Fibroblast of peridontal ligament (primary cell): Measurements from ENCODE around the gene TMEFF2.
A peak's percentile ranks its signal among the peaks of the same experiment; 100 is the strongest.

Experiments
- DNase-seq: peaks from one replicate; pipeline ENCODE4 v3.0.0-alpha.2; 2010; ENCODE audit errors: extremely low read depth

TMEFF2 gene

DNA sequence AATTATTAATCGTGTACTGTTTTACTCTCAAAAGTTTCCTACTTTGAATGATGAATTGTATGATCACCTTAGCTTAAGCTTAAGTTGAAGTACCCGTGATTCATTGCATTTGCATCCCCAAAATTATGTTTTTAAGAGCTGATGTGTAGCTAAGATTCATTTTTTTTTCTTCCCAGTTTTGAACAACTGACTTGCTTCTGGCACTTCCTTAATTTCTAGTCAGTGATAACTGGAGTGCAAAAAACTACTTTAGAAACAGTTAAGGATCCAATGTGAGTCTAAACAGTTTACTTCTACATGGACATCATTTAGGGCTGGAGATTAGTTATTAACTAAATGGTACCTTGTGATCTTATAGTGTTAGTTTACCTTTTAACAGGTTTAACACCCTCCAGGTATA, 223.9 kb downstream of the TMEFF2 start:
- no peak for DNase-seq

DNA sequence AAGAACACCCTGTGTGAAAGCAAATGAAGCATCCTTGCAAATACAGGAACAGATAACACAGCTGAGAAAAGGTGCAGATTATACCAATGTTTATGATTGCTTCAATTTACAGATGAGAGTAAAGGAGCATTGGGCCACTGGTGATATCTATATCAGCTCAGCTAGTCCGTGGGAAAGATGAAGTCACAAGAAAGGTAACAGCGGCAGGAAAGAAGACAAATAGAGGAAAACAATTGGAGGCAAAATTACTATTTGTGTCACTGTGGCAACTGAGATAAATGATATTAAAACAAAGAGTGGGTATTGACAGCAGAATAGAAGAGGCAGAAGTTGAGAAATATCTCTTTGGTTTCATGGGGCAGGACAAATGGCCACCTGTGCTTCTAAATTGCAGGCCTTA, 226.6 kb downstream of the TMEFF2 start:
- no peak for DNase-seq

DNA sequence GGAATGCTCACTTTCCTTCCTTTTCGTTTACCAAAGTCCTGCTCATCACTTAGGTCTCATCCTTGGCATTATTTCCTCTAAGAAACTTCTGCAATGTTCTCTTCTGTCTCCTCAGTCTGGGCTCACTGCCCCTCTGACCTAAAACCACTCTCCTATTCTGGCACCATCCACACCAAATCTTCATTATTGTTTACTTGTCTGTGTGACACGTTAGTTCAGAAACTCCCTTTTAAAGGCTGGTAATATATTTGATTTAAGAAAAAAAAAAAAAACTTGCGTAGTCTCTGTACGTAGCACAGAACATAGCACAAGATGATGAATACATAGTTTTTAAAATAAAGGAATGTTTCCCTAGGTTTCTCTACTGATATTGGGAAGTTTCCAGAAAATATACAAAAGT, 229.0 kb downstream of the TMEFF2 start:
- no peak for DNase-seq

DNA sequence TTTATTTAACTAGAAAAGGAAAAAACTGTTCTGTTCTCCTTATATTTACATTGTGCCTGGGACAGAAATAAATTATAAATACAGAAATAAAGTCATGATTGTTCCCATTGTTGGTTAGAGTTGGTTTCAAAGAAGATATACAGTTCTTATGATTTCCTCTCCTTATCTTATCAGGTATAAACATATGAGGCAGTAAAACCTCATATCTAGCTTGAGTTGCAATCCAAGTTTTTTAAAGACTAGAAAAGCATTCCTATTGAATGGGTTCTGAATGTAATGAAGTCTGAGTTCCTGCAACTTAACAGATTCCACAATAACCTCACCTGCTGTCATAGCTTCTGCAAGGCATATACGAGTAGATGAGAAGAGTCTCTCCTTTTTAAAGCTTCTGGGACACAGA, 233.2 kb downstream of the TMEFF2 start:
- no peak for DNase-seq

DNA sequence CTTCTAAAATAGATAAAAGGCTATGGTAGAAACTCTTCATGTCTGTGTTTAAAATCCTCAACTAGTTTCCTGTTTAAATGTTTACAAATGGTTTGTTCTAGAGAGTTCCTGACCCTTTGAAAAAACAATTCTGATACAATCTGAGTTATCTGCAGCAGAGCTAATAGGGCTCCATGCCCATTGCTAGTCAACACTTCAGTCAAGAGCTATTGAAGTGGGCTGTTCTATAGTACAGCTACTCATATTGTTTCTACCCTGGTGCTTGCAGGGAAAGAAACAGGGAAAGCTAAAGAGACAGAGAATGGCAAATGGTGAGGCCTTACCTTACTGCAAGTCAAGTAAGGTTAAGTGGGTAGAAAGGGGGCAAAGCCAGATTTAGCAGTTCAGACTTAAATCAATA, 235.5 kb downstream of the TMEFF2 start:
- no peak for DNase-seq

DNA sequence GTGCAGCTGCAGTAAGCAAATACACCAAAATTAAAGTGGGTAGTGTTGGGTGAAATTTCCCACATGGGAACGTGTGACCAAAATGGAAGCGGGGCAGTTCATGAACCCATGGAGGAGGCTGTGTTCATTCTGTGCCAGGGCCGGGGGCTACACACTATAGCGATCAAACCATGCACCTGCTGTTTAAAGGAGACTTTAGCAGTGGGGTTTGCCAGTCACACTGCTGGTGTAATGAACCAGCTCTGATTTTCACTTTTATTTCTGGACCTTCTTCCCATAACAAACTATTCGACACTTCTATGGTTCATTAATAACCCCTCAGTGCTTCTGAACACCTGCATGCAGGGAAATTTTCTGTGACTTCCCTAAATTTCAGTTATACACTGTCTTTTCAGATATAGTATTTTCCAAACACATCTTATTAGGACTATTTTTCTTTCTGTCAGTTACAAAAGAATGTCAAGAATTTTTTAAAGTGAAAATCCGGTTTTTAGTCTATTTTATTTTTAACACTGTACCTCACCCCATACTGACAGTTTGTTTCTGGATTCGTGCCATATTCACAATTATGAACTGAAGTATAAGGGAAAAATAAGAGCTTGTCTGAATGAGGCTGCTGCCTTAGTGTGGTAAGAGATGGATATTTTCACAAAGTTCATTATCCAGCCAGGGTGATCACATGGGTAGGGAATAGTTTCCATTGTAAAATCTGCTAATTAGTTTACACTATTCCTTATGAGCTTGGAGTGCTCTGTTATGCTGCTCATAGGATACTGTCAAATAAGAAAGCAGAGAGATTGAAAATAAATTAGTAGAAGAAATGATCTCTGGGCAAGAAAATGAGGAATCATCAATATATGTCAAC, 236.5 kb downstream of the TMEFF2 start:
- no peak for DNase-seq

DNA sequence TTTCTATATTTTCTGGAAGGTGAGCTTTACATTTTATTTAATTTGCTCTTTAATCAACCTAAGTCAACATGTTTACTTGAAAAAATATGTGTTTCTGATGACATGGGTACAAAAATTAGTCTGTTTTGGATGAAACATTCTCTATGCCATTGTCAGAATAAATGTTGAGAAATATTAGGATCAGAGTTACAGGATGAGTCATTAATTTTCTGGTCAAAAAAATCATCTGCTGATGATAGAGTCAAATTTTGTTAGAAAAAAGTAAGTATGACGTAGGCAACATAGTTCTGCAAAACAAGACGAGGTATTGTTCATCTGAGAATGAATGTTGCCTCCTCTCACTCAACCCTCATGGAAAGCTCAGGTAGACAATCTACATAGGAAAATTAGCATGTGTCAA, 240.3 kb downstream of the TMEFF2 start:
- no peak for DNase-seq

DNA sequence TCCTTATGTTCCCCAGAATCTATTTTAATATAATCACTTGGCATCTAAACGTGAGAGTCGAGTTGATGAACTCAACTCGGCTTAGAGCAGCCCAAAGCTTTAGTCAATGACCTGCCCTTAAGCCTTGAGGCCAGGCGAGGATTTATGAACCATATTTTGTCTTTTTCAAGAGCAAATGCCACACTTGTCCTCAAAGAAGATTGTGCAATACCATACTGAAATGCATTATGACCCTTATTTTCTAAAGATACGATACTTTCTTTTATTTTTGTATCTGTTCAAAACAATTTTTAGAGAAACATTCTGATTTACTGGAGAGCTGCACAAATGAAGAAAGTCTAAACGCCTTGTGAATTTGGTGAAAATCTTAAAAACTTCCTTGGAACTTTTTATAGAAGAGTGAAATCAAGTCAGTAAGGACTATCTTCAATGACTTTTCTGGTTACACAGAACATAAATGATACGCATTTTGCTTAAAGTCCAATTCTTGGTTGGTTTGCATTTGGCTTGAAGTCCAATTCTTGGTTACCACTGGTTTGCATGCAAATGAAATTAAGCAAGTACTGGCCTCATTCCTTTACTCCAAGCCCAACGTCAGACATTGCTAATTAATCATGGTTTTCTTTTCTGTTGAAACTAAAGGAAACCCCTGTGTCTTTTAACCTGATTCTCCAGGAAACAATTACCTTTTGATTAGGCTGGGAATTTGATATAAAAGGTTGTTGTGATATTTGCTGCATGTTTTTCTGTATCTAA, 242.0 kb downstream of the TMEFF2 start:
- DNase-seq = no peak

DNA sequence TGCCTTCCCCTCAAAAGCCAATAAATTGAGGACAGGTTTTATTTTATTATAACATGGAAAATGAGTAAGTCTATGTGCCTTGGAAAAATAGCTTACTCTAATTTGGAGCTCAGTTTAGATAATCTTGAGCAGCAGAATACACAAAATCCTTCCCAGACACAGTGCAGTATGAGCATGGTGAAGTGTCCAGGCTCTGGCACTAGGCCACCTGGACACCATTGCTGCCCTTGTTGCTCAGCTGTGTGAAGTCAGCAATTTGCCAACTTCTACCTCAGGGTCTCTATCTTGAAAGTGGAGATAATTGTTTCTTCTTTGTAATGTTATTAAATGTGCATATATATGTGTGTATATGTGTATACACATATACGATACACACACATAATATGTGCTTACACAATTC, 242.9 kb downstream of the TMEFF2 start:
- no peak for DNase-seq

DNA sequence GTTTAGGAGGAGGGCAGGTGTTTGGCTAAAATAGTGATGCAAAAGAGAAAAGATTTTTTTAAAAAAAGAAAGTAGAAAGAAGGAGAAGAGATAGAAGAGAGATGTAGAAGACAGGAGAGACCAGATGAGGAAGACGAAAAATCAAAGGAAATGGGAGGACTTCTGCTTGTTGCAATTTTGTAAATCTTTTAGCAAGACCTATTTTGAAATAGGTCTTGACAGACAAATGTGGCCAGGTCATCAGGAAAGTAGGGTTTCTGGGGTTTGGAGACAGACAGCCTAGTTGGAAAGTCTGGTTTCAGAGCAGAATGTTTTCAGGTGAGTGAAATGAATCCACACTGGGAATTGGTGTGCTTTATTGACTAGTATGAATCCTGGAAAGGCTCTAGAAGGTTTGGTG, 243.4 kb downstream of the TMEFF2 start:
- DNase-seq = no peak

DNA sequence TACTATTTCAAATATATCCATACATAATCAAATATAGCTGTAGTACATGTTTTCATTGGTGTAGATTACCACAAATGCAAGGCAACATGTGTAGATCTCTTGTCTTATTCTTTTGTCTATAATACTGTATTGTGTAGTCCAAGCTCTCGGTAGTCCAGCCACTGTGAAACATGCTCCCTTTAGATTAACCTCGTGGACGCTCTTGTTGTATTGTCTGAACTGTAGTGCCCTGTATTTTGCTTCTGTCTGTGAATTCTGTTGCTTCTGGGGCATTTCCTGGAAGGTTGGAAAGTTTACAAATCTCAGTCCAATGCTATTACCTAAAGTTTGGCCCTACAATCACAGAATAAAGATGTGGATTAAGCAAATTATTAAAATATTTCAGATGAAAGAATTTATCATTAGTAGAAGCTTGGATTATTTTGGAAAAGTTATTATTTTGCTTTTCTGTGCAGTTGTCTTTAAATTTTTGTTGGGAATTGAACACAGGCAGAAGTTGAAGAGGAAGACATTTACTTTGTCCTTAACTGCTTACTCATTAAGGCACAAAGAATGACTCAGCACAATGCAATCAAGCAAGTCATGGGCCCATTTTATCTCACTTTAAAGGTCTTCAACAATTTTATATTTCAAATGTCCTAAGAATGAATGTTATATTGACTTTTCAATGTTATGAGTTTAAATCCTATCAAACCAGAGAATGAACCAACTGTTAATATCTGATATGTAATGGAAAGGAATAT, 244.4 kb downstream of the TMEFF2 start:
- DNase-seq = peak; percentile 55

DNA sequence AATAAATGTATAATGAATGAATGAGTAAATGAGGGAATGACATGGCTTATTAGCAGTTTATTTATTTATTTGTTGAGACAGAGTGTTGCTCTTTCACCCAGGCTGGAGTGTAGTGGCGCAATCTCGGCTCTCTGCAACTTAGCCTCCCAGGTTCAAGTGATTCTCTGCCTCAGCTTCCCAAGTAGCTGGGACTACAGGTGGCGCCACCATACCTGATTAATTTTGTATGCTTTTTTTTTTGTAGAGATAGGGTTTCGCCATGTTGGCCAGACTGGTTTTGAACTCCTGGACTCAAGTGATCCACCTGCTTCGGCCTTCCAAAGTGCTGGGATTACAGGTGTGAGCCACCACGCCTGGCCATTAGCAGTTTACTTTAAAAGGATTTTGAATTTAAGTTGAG, 247.5 kb downstream of the TMEFF2 start:
- no peak for DNase-seq

DNA sequence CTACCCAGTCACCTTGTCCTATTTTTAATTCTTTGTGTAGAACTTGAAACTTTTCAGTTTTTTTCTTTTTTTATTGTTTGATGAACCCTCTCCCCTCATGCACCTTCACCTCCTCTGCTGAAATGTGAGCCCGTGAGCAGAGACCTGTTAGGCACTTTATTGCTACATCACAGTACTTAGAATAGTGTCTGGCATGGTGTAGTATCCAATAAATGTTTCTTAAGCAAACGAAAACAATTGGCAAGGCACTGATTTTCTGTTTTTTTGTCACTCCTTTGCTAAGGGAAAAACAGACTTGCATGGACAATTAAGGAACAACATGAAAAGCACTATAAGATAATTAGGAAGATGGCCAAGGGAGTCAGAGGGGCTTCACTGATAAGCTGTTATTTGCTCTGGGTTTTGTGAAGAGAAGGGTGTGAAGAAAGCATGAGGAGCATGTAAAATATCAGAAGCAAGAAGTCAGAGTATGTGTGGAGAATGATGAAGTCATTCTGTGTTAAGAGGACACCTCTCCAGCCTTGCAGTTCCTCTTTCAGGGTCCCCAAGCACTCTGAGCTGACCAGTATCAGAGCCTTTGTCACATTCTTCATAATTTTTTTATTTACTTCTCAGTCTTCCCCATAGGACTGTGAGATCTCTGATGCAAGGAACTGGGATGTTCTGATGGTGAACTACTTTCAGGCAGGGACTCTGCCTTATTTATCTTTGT, 248.1 kb downstream of the TMEFF2 start:
- no peak for DNase-seq

DNA sequence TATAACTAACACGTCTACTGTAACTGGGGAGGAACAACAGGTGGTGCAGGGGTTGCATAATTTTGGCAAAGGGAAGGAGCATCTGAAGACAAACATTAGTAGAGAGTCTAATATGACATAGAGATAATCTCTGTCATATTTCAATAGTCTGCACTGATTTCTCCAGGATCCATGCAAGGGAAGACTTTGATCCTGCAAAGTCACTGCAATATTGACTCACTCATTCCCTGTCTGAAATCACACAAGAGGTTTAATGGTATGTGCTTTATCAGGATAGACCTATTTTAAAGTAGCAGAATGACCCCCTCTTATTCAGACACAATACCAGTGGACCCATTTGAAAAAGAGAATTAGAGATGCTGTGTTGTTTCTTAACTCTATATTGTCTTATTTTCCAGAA, 249.1 kb downstream of the TMEFF2 start:
- no peak for DNase-seq

DNA sequence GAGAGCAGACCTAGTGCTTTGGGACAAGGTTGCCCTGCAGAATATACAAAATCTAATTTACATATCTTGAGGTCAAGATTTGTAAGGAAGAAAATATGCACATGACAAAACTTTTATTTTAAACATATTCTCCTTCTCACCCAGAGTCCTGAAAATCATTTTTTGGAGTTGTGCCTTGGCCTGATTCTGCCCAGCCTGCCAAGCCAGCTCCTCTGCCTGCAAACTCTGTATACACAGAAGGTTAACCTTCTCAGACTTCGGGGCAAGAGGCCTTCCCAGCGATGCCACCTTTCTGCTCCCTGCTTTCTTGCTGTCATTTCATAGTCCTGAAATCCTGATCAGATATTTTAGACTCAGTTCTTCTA, 252.0 kb downstream of the TMEFF2 start:
- DNase-seq = peak; percentile 61

DNA sequence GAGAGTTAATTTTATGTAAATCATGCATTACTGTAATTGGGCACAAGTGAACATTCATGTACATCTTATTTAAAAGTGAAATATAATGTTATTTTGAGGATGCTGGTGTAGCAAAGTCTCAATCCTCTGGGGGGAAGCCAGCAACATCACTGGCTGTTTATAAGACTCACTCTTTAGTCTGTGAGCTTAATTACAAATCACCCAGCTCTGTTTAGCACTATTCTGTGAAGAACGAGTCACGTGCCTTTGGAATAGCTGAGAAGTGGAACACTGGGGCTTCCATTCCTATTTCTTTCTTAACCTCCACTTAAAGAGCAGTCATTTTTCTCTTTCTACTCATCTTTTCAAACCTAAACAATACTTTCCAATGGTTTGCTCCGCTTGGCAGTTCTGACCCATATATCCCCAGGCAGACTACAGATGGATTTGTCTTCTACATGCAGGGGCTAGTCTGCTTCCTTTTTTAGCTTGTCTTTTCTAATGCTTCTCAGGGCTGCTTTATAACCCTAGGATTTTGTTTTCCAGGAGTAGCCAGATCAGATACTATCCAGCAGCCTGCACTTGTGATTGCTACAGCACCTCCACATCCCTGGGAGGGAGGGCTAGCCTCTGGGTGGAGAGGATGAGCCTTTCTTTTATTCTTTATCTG, 252.5 kb downstream of the TMEFF2 start:
- DNase-seq = peak; percentile 75

DNA sequence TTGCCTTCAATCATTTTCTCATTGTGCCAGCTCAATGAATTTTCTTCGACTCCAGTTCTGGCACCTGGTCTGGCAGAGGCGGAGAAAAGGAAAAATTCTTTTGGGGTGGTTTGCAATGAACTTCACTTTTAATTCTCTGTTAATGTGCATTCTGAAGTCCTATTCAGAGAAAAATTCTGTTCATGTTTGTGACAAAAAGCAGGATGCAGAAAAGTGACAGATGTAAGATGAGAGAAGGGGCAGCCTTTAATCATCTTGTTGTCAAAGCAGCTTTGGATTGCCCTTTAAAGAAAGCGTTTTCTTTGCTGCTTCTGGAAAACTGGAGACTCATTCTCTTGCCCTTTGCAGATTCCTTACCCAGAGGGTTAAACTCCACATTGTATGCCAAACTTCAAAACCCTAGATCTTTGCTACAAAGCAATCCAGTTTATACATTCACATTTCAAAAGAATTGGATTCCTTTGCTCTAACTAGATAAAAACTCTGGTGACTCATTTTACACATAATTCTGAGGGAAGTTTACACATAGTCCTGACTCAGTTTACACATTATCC, 253.3 kb downstream of the TMEFF2 start:
- no peak for DNase-seq

DNA sequence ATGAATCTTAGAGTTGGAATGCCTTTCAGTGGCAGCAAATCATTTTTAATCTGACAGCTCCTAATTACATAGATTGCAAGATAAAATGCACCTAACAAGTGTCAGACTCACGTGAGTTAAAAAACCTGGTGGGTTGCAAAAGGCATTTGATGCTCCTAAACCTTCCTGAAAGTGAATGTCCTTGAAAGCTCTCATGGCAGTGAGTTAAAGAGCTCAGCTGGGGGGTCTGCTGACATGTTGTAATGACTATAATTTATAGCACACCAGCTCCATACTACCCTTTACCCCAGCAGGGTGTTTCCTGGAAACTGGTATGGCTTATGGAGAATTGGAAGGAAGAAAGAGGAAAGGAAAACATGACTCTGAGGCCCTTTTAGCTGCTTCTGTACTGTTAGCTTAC, 256.0 kb downstream of the TMEFF2 start:
- DNase-seq = no peak

DNA sequence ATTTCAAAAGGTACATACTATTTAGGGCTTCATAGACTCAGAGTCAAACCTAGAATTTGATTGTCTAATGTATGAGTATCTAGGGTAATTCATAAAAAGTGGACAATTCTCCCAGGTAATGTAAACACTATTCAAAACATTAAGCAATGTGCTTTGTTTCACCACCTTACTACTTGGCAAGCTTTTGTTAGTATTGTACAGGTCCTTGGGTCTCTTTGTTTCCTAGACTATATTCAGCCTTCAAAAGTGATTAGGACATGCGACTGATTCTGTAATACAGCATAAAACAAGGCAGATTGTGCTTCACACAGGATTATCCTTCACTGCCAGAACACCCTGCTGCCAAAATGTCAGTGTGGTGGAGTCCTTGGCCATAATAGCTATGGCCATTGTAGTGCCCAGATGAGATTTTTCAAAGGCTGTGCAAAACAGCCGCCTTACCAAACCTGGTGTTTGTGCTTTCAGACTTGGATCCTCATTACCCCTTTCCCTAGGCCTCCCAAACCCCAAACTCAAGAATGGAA, 257.8 kb downstream of the TMEFF2 start:
- DNase-seq = no peak

DNA sequence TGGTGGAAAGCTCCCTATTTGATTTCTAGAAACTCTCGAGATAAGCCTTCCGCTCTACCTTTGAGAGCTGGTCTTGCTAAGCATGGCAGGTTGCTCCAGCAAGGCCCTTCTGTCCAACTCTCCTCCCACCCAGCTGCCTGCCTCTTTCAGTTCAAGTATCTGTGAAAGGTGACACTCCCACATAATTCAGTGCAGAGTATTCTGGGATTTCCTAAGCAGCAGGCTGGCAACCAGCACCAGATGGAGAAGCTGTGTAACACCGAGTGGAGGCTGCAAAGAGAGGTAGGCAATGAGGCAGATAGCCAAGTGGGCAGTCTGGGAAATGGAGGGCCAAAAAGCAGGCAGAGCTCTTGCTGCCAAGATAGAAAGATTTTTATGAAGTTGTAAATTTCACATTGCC, 259.5 kb downstream of the TMEFF2 start:
- no peak for DNase-seq
